HepG2 (cell line): Measurements from ENCODE around the gene BANK1. TPM values are rescaled to one million over a fixed set of nuclear protein-coding genes. Genes with fewer than 3 reads are reported as not detected.

Source experiments
- ATAC-seq: fragments of 200-7000 bp; cut with Tn5 transposase; 3 replicates; pipeline ENCODE4 v1.9.1; 2020; ENCODE audit warnings: mild to moderate bottlenecking, moderate library complexity
- BruUV-seq: library from RNA; stranded (reverse); fragments of 400-500 nt; replicated peaks from 2 replicates; lab custom pipeline; 2021; lab: Mats Ljungman, UMichigan
- CTCF ChIA-PET: fragments of 300-600 bp; formaldehyde crosslinking; extraction: SDS; loops from one replicate; lab custom pipeline; 2021; ENCODE audit warnings: low total read pairs, inconsistent platforms, low intra/inter-chr PET ratio; lab: Yijun Ruan, JAX
- POLR2A ChIA-PET: fragments of 350-600 bp; sonication (Branson Sonifier 250); formaldehyde crosslinking; loops from one replicate; lab custom pipeline; 2020; ENCODE audit warnings: antibody characterized with exemption, inconsistent platforms; lab: Yijun Ruan, JAX
- DNase-seq: peaks from one replicate; pipeline ENCODE4 v3.0.0-alpha.2; 2015; ENCODE audit warnings: low spot score
- FAIRE-seq: peaks from 3 replicates; lab custom pipeline; 2011; peaks lifted over from hg19 to GRCh38; lab: Jason Lieb, UNC
- H2AFZ ChIP-seq: one replicate; pipeline ENCODE4 v1.6.1; 2011; ENCODE audit warnings: low read length, inconsistent platforms
- H3K27ac ChIP-seq: fragments of 300-600 bp; 3 replicates; pipeline ENCODE4 v1.8.0; 2011; ENCODE audit warnings: mixed run types, mild to moderate bottlenecking, mixed read lengths, low read length, inconsistent platforms; ENCODE audit not compliant: insufficient read depth; ENCODE audit errors: extremely low read length
- H3K27me3 ChIP-seq, 2 experiments: fragments of 200-600 bp in 1 of 2; 2 replicates in 1 of 2; 3 replicates in 1 of 2; pipeline versions ENCODE4 v1.6.0 to v1.8.0; 2011; ENCODE audit warnings: low read length in 2 of 2, mild to moderate bottlenecking in 2 of 2, moderate library complexity in 2 of 2, inconsistent platforms in 1 of 2; ENCODE audit not compliant: insufficient read depth in 2 of 2, control insufficient read depth in 1 of 2
- H3K36me3 ChIP-seq, 2 experiments: fragments of 200-600 bp in 1 of 2; replicated peaks in 1 of 2; 2 replicates in 1 of 2; 3 replicates in 1 of 2; pipeline versions ENCODE4 v1.5.1 to v1.8.0; 2011; ENCODE audit warnings: low read length in 2 of 2, inconsistent platforms in 1 of 2; ENCODE audit not compliant: insufficient read depth in 2 of 2, control insufficient read depth in 1 of 2
- H3K4me1 ChIP-seq: 2 replicates; pipeline ENCODE4 v1.5.1; 2012; ENCODE audit warnings: low read length, inconsistent platforms; ENCODE audit not compliant: insufficient read depth
- H3K4me2 ChIP-seq: 2 replicates; pipeline ENCODE4 v1.6.0; 2011; ENCODE audit warnings: low read depth, low read length, inconsistent platforms
- H3K4me3 ChIP-seq, 3 experiments: fragments of 200-600 bp in 1 of 3; sonication (generic), shearing (Covaris generic) in 1 of 3; replicated peaks in 1 of 3; 2 replicates each; pipeline ENCODE4 v1.5.1; 2011 to 2016; ENCODE audit warnings: low read length in 3 of 3, inconsistent platforms in 2 of 3, low read depth in 2 of 3, mild to moderate bottlenecking in 2 of 3, control low read depth in 1 of 3, mixed read lengths in 1 of 3; ENCODE audit not compliant: insufficient read depth in 1 of 3
- H3K79me2 ChIP-seq: one replicate; pipeline ENCODE4 v1.6.1; 2011; ENCODE audit warnings: low read length, inconsistent platforms; ENCODE audit not compliant: insufficient read depth
- H3K9ac ChIP-seq: 2 replicates; pipeline ENCODE4 v1.6.0; 2011; ENCODE audit warnings: mild to moderate bottlenecking, low read depth, low read length, inconsistent platforms; ENCODE audit not compliant: insufficient read depth
- H3K9me3 ChIP-seq: 2 replicates; pipeline ENCODE4 v1.5.1; 2012; ENCODE audit warnings: mild to moderate bottlenecking, low read length
- H4K20me1 ChIP-seq: 2 replicates; pipeline ENCODE4 v1.6.0; 2011; ENCODE audit warnings: inconsistent platforms, mild to moderate bottlenecking, low read length, moderate library complexity; ENCODE audit not compliant: insufficient read depth
- KDM6A ChIP-seq: IDR thresholded peaks from 2 replicates; pipeline ENCODE4 v1.6.1; 2016; ENCODE audit warnings: low read depth
- MIER2 ChIP-seq: IDR thresholded peaks from 2 replicates; pipeline ENCODE4 v1.6.1; 2016; ENCODE audit warnings: missing biosample characterization, missing genetic modification reagents
- NR2F6 ChIP-seq, 2 experiments: IDR thresholded peaks; 2 replicates each; pipeline ENCODE4 v1.6.1; 2016; ENCODE audit warnings: antibody characterized with exemption in 1 of 2, mild to moderate bottlenecking in 1 of 2
- PTBP1 ChIP-seq: fragments of 200-400 bp; formaldehyde crosslinking; IDR thresholded peaks from 2 replicates; pipeline ENCODE4 v1.6.1; 2018; ENCODE audit warnings: low read length, low read depth; ENCODE audit not compliant: poor library complexity, severe bottlenecking
- ZNF124 ChIP-seq: sonication (generic); formaldehyde crosslinking; IDR thresholded peaks from 2 replicates; pipeline ENCODE4 v1.4.0; 2020; ENCODE audit warnings: missing genetic modification reagents
- ZNF430 ChIP-seq: sonication (generic); formaldehyde crosslinking; IDR thresholded peaks from 2 replicates; pipeline ENCODE4 v1.9.0; 2021; ENCODE audit warnings: mild to moderate bottlenecking, missing genetic modification reagents
- ZSCAN25 ChIP-seq: sonication (generic); formaldehyde crosslinking; IDR thresholded peaks from 2 replicates; pipeline ENCODE4 v1.8.0; 2022; ENCODE audit warnings: mild to moderate bottlenecking, missing genetic modification reagents
- WGBS: methylation state at CpG from one replicate; pipeline ENCODE4 v1.1.6; 2017; ENCODE audit warnings: low lambda C conversion rate; 5-methylcytosine and 5-hydroxymethylcytosine counted together
- in situ Hi-C: cut with HindIII; loops from 2 replicates; pipeline ENCODE4 v1.10.0; 2017; ENCODE audit warnings: low pct_unique_long_range_greater_than_20kb; ENCODE audit not compliant: extremely low pct_ligation_motif_present
- intact Hi-C: fragments of 100-400 bp; cut with micrococcal nuclease; formaldehyde crosslinking; loops from one replicate; pipeline ENCODE4 v1.10.0; 2022; ENCODE audit not compliant: unreplicated experiment
- polyA plus RNA-seq, 8 experiments: library from polyadenylated mRNA; depleted of rRNA in 3 of 8; stranded (reverse) in 7 of 8; unstranded in 1 of 8; fragments of >200 nt; fragmentation: Illumina TruSeq in 4 of 8; extraction: Trizol in 4 of 8; gene quantifications; 2 replicates each; pipeline versions ENCODE4 v1.2.1 to v1.2.3, GENCODE V29; 2011 to 2016; ENCODE audit warnings: low read depth in 4 of 8, missing spikeins in 1 of 8, mixed read lengths in 1 of 8; ENCODE audit not compliant: insufficient read depth in 1 of 8
- total RNA-seq, 5 experiments: library from RNA; depleted of rRNA; stranded (reverse); fragments of >200 nt; fragmentation: Illumina TruSeq; extraction: Trizol; gene quantifications; 2 replicates each; pipeline ENCODE4 v1.2.3, GENCODE V29; 2016; ENCODE audit warnings: low read depth in 1 of 5
- TF ChIP-seq, protein P1 (sequence below): sonication (generic); formaldehyde crosslinking; IDR thresholded peaks from 2 replicates; pipeline ENCODE4 v1.5.0; 2020; ENCODE audit warnings: missing genetic modification reagents
- TF ChIP-seq, protein P2 (sequence below), 2 experiments: fragments of 450-650 bp in 1 of 2; sonication (generic) in 1 of 2; formaldehyde crosslinking; IDR thresholded peaks; 2 replicates each; pipeline versions ENCODE4 v1.5.0 to v1.8.0; 2020 to 2022; ENCODE audit warnings: mild to moderate bottlenecking in 1 of 2, missing genetic modification reagents in 1 of 2
- TF ChIP-seq, protein P3 (sequence below): sonication (generic); formaldehyde crosslinking; IDR thresholded peaks from 2 replicates; pipeline ENCODE4 v1.5.1; 2020; ENCODE audit warnings: mild to moderate bottlenecking, moderate library complexity, missing genetic modification reagents
- TF ChIP-seq, protein P4 (sequence below), 2 experiments: fragments of 450-650 bp in 1 of 2; sonication (generic) in 1 of 2; formaldehyde crosslinking in 1 of 2; IDR thresholded peaks; 2 replicates each; pipeline versions ENCODE4 v1.6.1 to v1.8.0; 2016 to 2022; ENCODE audit warnings: antibody characterized with exemption in 1 of 2, mild to moderate bottlenecking in 1 of 2, missing genetic modification reagents in 1 of 2

Gene BANK1
- total and polyA plus RNA-seq, 2 of the 13 experiments (the other 11 are each of a cell fraction or from before 2014, with no cell fraction given) = 0.15 TPM; not detected in 1

DNA sequence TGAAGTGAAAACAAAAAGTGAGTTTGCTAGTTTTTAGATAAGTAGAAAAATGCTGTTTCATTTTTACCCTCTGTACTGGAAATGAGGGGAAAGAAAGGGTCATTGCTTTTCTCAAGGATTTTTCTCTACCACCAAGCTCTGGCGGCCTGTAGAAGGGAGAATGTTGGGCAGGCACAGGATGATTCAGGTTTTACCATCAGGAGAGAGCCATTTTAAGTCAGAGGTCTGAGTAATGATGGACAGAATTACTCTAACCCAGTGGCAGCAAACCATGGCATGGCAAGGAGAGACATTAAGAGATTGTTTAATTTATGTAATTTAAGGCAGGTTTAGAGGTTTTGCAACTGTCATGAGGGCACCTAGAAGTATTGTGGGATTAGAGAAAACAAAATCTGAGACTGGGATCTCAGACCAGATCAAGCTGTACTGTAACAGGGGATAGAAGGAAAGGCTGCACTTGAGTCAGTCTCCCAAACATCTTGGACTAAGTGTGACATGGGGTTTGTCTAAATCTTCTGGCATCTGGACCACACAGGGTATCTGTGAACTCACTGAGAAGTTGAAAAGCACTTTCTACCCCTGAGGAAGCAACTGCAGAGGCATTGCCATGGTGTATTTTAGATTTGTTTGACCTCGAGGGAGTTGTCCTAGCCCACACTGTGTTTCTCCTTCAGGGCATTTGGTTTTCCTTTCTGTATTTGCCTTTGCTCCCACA lies 81.6 kb downstream of the BANK1 start:
- H3K27ac ChIP-seq = no peak overlapping the region
- ATAC-seq = no peak
- in situ Hi-C loops = no loop called here
- intact Hi-C loops = no loop called here
- no peak overlapping the region for H3K4me3 ChIP-seq
- no peaks in the 10 kb centered on the region for H3K27me3 ChIP-seq
- H3K79me2 ChIP-seq = no peaks in the 10 kb centered on the region
- no peak overlapping the region for H2AFZ ChIP-seq
- no peaks in the 10 kb centered on the region for H3K4me1 ChIP-seq
- no peak for DNase-seq
- FAIRE-seq = no peak
- no peak overlapping the region for H3K9ac ChIP-seq
- H3K36me3 ChIP-seq = no peaks in the 10 kb centered on the region
- H3K4me2 ChIP-seq = no peak overlapping the region
- WGBS = 0% methylated on average over 2 of the region's 2 CpGs
- H4K20me1 ChIP-seq = no peaks in the 10 kb centered on the region
- no peaks in the 10 kb centered on the region for H3K9me3 ChIP-seq
- ChIA-PET CTCF (no interaction called here), POLR2A (no interaction called here)
- BruUV-seq = no TSS peak
- TF ChIP-seq PTBP1 = no peak
- no peak for TF ChIP-seq ZSCAN25 (CRISPR knock-in tag)
- TF ChIP-seq, protein P1, sequence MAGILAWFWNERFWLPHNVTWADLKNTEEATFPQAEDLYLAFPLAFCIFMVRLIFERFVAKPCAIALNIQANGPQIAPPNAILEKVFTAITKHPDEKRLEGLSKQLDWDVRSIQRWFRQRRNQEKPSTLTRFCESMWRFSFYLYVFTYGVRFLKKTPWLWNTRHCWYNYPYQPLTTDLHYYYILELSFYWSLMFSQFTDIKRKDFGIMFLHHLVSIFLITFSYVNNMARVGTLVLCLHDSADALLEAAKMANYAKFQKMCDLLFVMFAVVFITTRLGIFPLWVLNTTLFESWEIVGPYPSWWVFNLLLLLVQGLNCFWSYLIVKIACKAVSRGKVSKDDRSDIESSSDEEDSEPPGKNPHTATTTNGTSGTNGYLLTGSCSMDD = no peak
- no peak for TF ChIP-seq ZNF124 (CRISPR knock-in tag)
- no peak for TF ChIP-seq NR2F6 (IDR thresholded peaks at IDR 0.05)
- no peak for TF ChIP-seq NR2F6 (CRISPR knock-in tag; IDR thresholded peaks at IDR 0.05)
- no peak for TF ChIP-seq MIER2
- TF ChIP-seq, protein P2, sequence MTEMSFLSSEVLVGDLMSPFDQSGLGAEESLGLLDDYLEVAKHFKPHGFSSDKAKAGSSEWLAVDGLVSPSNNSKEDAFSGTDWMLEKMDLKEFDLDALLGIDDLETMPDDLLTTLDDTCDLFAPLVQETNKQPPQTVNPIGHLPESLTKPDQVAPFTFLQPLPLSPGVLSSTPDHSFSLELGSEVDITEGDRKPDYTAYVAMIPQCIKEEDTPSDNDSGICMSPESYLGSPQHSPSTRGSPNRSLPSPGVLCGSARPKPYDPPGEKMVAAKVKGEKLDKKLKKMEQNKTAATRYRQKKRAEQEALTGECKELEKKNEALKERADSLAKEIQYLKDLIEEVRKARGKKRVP (CRISPR knock-in tag; IDR thresholded peaks at IDR 0.05) = no peak
- no peak for TF ChIP-seq ZNF430 (CRISPR knock-in tag)
- TF ChIP-seq, protein P3, sequence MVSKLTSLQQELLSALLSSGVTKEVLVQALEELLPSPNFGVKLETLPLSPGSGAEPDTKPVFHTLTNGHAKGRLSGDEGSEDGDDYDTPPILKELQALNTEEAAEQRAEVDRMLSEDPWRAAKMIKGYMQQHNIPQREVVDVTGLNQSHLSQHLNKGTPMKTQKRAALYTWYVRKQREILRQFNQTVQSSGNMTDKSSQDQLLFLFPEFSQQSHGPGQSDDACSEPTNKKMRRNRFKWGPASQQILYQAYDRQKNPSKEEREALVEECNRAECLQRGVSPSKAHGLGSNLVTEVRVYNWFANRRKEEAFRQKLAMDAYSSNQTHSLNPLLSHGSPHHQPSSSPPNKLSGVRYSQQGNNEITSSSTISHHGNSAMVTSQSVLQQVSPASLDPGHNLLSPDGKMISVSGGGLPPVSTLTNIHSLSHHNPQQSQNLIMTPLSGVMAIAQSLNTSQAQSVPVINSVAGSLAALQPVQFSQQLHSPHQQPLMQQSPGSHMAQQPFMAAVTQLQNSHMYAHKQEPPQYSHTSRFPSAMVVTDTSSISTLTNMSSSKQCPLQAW (CRISPR knock-in tag) = no peak
- no peak for TF ChIP-seq KDM6A (CRISPR knock-in tag)
- TF ChIP-seq, protein P4, sequence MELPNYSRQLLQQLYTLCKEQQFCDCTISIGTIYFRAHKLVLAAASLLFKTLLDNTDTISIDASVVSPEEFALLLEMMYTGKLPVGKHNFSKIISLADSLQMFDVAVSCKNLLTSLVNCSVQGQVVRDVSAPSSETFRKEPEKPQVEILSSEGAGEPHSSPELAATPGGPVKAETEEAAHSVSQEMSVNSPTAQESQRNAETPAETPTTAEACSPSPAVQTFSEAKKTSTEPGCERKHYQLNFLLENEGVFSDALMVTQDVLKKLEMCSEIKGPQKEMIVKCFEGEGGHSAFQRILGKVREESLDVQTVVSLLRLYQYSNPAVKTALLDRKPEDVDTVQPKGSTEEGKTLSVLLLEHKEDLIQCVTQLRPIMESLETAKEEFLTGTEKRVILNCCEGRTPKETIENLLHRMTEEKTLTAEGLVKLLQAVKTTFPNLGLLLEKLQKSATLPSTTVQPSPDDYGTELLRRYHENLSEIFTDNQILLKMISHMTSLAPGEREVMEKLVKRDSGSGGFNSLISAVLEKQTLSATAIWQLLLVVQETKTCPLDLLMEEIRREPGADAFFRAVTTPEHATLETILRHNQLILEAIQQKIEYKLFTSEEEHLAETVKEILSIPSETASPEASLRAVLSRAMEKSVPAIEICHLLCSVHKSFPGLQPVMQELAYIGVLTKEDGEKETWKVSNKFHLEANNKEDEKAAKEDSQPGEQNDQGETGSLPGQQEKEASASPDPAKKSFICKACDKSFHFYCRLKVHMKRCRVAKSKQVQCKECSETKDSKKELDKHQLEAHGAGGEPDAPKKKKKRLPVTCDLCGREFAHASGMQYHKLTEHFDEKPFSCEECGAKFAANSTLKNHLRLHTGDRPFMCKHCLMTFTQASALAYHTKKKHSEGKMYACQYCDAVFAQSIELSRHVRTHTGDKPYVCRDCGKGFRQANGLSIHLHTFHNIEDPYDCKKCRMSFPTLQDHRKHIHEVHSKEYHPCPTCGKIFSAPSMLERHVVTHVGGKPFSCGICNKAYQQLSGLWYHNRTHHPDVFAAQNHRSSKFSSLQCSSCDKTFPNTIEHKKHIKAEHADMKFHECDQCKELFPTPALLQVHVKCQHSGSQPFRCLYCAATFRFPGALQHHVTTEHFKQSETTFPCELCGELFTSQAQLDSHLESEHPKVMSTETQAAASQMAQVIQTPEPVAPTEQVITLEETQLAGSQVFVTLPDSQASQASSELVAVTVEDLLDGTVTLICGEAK (IDR thresholded peaks at IDR 0.05) = no peak
- TF ChIP-seq, protein P4 (CRISPR knock-in tag; IDR thresholded peaks at IDR 0.05) = no peak
